ENCODE measurements around the gene MOAP1. TPM values are rescaled to one million over a fixed set of nuclear protein-coding genes. Genes with fewer than 3 reads are reported as not detected.
"Not testable (repeated sequence)": the region's sequence is repeated elsewhere in the genome, so short reads cannot be mapped to it uniquely, and the experiment has no call there.

The MOAP1 gene, protein sequence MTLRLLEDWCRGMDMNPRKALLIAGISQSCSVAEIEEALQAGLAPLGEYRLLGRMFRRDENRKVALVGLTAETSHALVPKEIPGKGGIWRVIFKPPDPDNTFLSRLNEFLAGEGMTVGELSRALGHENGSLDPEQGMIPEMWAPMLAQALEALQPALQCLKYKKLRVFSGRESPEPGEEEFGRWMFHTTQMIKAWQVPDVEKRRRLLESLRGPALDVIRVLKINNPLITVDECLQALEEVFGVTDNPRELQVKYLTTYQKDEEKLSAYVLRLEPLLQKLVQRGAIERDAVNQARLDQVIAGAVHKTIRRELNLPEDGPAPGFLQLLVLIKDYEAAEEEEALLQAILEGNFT
- total RNA-seq (10 to 100 TPM; 16.3 to 31.4 (median 28.1) TPM), polyA plus RNA-seq (10 to 100 TPM; 17.3 to 23.8 (median 21.5) TPM)
- long read RNA-seq, donor 1, transcript MOAP1-201 (3 exons, 2,441 nt), result major isoform, 5 of 7 reads
- long read RNA-seq, donor 1, partial matches to known transcripts, result 0 of 7 reads
- long read RNA-seq, donor 1, other reads (novel, unspliced or antisense), result 0 of 7 reads
- long read RNA-seq, donor 2, transcript MOAP1-201 (3 exons, 2,441 nt), result major isoform, 6 of 8 reads
- long read RNA-seq, donor 2, partial matches to known transcripts, result 0 of 8 reads
- long read RNA-seq, donor 2, other reads (novel, unspliced or antisense), result 0 of 8 reads

GRCh38 chr14:93184391-93185348 is at the start of gene MOAP1, which contains the start of gene LYSET:
MOAP1 (minus strand) TSS chr14:93184897; CDS start chr14:93184242, 655 bp downstream.
LYSET (plus strand) TSS chr14:93185317; CDS start chr14:93185406, 89 bp downstream.
- intact Hi-C loops (cut with DNase I; ENCODE audit: low total_unique reads), result no loop called here
- peaks cover 0 to 56% (median 9%) of the 10 kb centered on the region in 6 donors for H3K36me3 ChIP-seq
- H3K27me3 ChIP-seq (replicated peaks in 1 of 7), result no peaks in the 10 kb centered on the region
- peak; percentile 98 for DNase-seq
- peaks cover 19 to 50% (median 40%) of the 10 kb centered on the region in 6 donors for H3K4me1 ChIP-seq
- peak within 1 kb of the TSS; percentile 51 to 97 (median 83) for H3K4me3 ChIP-seq
- 0 to 1% (median 0%) methylated on average over 33 to 124 of the region's 124 CpGs for WGBS, 5 donors
- TF ChIP-seq CTCF (IDR thresholded peaks at IDR 0.05 in 8 of 11, conservative IDR thresholded peaks at IDR 0.05 in 3 of 11), result peak in 6 of 11 experiments; percentile 25 to 61 (median 54)
- peak; percentile 19 to 81 (median 63) for TF ChIP-seq POLR2A (IDR thresholded peaks at IDR 0.05)
- peak; percentile 91 to 94 (median 91) for TF ChIP-seq POLR2AphosphoS5 (IDR thresholded peaks at IDR 0.05)
- H3K9me3 ChIP-seq, result no peaks in the 10 kb centered on the region
- peak within 1 kb of the TSS; percentile 79 to 99 (median 96) for H3K27ac ChIP-seq

GRCh38 chr14:93233078-93233477 is 48.4 kb upstream of the MOAP1 start:
- 84 to 93% (median 87%) methylated on average over 5 of the region's 5 CpGs for WGBS, 5 donors
- DNase-seq; H3K27ac ChIP-seq; H3K4me3 ChIP-seq; H3K9me3 ChIP-seq; H3K27me3 ChIP-seq (replicated peaks in 1 of 7): not testable (repeated sequence)
- intact Hi-C loops (cut with DNase I; ENCODE audit: low total_unique reads), result loop anchor here (10.0 kb wide), 1 partner anchor 312 kb away; no protein-coding TSS in a partner anchor
- H3K4me1 ChIP-seq, result peaks cover 0 to 19% (median 0%) of the 10 kb centered on the region in 6 donors
- H3K36me3 ChIP-seq, result peaks cover 0 to 22% (median 11%) of the 10 kb centered on the region in 6 donors

DNA sequence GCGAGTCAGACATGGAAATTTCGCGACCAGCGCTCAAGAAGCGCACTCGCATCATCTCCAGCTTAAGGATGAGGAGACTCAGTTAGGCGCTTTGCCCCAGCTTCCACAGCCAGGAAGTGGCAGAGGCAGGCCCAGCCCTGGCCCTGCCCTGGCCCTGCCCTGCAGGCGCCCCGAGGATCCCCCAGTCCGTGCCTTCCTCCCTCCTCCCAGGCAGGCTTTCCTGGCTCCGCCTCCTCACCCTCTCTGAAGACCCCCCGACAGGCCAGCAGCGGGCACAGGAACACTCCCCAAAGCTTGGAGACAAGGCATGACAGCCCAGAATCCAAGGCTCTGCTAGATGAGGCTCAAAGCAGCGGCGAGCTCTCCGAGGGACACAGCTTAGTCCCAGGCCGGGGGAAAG is 47.5 kb upstream of the MOAP1 start:
- intact Hi-C loops (cut with DNase I; ENCODE audit: low total_unique reads), result loop anchor here (10.0 kb wide), 1 partner anchor 313 kb away; no protein-coding TSS in a partner anchor
- WGBS, 5 donors, result 62 to 79% (median 75%) methylated on average over 15 to 17 of the region's 17 CpGs
- Histone ChIP-seq H3K4me3 (peak overlapping the region in 1 of 8 donors; percentile 62), H3K9me3 (no peaks in the 10 kb centered on the region), H3K36me3 (peaks cover 0 to 31% (median 20%) of the 10 kb centered on the region in 6 donors), H3K27ac (no peak overlapping the region), H3K4me1 (peaks cover 0 to 19% (median 0%) of the 10 kb centered on the region in 6 donors), H3K27me3 (replicated peaks in 1 of 7) (peaks cover 0 to 7% (median 0%) of the 10 kb centered on the region in 7 donors)
- no peak for TF ChIP-seq POLR2AphosphoS5 (IDR thresholded peaks at IDR 0.05)
- no peak for TF ChIP-seq POLR2A (IDR thresholded peaks at IDR 0.05)
- TF ChIP-seq CTCF (IDR thresholded peaks at IDR 0.05 in 8 of 11, conservative IDR thresholded peaks at IDR 0.05 in 3 of 11), result no peak
- no peak for DNase-seq
